Head of caudate nucleus (tissue), 42 donors: ENCODE measurements around the gene HSPA6.
A peak's percentile ranks its signal among the peaks of the same experiment; 100 is the strongest.
"Not testable (repeated sequence)": the region's sequence is repeated elsewhere in the genome, so short reads cannot be mapped to it uniquely, and the experiment has no call there.

Source experiments
- DNase-seq, 42 donors: peaks; one replicate each; pipeline versions ENCODE4 v3.0.0 to v3.0.0-alpha.2; 2020 to 2021; ENCODE audit warnings: mixed read lengths in 7 of 42
- intact Hi-C: fragments of 100-400 bp; cut with DNase I; formaldehyde crosslinking; loops from one replicate; pipeline ENCODE4 v1.15.0; 2022

The HSPA6 gene

GRCh38 chr1:161501234-161501633 is 23.1 kb upstream of the HSPA6 start:
- DNase-seq, result no peak
- intact Hi-C loops, result no loop called here

GRCh38 chr1:161502181-161502580 is 22.2 kb upstream of the HSPA6 start:
- DNase-seq, result no peak
- intact Hi-C loops, result no loop called here

- intact Hi-C loops, result no loop called here
- no peak for DNase-seq
Measured at GRCh38 chr1:161502641-161503393, 21.5 kb upstream of the HSPA6 start.

DNA sequence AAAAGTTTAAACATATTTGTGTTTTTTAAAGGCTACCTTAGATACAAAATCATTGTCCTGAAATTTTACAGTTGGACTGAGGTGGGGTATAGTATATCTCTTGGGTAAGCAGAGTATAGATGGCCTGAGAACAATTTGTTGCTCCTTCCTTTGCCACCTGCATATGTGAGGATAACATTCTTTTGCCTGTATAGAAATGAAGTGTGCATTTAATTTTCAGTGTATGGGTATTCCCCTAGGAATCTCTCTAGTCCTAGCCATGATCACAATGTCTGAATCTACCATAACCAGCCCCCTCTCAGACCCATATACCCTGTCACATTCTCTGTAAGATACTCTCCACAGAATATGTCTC is 21.0 kb upstream of the HSPA6 start:
- DNase-seq, result no peak
- intact Hi-C loops, result no loop called here

GRCh38 chr1:161505686-161506085 is 18.7 kb upstream of the HSPA6 start:
- DNase-seq, result no peak
- intact Hi-C loops, result no loop called here

GRCh38 chr1:161506336-161507223 is 17.8 kb upstream of the HSPA6 start:
- intact Hi-C loops, result no loop called here
- DNase-seq, result peak in 4 of 42 donors; percentile 18 to 52 (median 42)

DNA sequence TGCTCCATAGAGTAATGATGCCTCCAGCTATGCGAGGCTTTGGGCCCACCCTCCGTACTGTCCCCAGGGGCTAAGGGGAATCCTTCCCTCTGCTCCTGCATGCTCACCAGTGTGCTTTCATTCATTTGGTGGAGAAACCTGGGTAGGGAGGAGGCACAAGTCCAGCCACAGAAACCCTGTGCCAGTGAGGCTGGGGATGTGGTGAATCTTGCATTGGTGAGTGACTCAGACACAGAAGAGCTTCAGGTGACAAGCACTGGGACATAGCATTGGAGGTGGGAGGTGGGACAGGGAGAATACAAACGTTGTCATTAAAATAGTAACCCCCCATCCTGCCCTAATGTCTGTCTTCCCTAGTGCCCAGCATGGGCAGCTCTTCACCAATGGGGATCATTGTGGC is 13.9 kb upstream of the HSPA6 start:
- intact Hi-C loops, result no loop called here
- DNase-seq, result no peak

DNA sequence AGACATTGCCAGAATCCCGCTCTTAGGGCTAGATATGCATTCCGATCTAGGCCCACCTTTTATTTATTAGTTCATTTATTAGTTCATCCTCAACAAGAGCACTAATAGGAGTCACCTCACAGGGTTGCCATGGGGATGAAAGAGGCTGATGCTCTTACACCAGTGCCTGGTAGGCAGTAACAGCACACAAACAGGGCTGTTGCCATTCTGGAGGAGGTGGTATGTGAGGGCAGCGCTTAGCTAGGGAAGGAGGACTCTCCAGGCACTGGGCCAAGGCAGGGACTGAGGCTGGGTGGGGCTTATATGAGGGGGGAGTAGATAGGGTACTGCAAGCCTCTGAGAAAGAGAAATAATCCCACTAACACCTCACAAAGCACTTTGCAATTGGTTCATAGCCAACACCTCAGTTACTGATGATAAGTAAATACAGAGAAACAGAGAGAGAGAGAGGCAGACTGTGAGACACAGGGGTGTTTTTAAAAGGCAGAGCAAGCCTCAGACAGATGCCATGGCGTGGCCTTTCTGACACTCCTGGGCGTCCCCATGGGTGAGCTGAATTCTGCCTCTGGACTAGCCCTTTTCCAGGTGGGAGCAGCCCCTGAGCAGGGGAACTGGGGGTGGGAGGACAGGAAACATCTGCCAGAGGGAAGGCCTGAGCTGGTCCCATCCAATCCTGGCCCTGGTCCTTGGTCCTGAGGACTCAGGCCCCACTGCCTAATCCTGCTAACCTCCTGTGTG is 13.2 kb upstream of the HSPA6 start:
- intact Hi-C loops, result no loop called here
- no peak for DNase-seq

- DNase-seq, result no peak
- intact Hi-C loops, result no loop called here
Measured at GRCh38 chr1:161511756-161512060, 12.6 kb upstream of the HSPA6 start.

GRCh38 chr1:161512636-161513447 is 11.5 kb upstream of the HSPA6 start:
- DNase-seq, intact Hi-C loops: not testable (repeated sequence)

GRCh38 chr1:161513448-161513780 is 10.9 kb upstream of the HSPA6 start:
- intact Hi-C loops, DNase-seq: not testable (repeated sequence)

GRCh38 chr1:161513953-161514352 is 10.4 kb upstream of the HSPA6 start:
- intact Hi-C loops, DNase-seq: not testable (repeated sequence)

- DNase-seq, intact Hi-C loops: not testable (repeated sequence)
Measured at GRCh38 chr1:161523041-161523816, 1.1 kb upstream of the HSPA6 start.

- intact Hi-C loops, result not testable (repeated sequence)
- peak in 1 of 42 donors; percentile 39 for DNase-seq
Measured at GRCh38 chr1:161524742-161525291, 477 bp downstream of the HSPA6 start.

GRCh38 chr1:161525321-161525720 is 981 bp downstream of the HSPA6 start:
- intact Hi-C loops, result not testable (repeated sequence)
- DNase-seq, result peak in 2 of 42 donors; percentile 22 to 41

GRCh38 chr1:161525918-161526317 is 1.6 kb downstream of the HSPA6 start:
- intact Hi-C loops, DNase-seq: not testable (repeated sequence)

DNA sequence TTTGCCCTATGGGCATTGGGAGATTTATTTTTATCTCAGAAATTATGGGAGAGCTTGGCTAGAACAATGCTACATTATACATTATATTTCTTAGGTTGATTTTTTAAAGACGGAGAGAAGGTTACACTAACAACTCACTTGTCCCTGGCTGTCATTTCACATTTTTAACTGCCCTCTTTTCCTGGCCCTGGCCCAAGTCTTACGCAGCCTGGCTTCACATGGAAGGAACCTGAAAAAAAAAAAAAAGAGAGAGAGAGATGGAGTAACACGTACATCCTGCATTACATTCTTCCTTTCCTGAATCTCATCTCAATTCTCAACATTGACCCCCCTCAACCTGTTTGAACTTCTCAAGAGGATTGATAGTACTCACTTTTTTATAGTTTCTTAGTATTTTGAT is 4.2 kb downstream of the HSPA6 start:
- intact Hi-C loops, result not testable (repeated sequence)
- DNase-seq, result peak in 1 of 42 donors; percentile 47

DNA sequence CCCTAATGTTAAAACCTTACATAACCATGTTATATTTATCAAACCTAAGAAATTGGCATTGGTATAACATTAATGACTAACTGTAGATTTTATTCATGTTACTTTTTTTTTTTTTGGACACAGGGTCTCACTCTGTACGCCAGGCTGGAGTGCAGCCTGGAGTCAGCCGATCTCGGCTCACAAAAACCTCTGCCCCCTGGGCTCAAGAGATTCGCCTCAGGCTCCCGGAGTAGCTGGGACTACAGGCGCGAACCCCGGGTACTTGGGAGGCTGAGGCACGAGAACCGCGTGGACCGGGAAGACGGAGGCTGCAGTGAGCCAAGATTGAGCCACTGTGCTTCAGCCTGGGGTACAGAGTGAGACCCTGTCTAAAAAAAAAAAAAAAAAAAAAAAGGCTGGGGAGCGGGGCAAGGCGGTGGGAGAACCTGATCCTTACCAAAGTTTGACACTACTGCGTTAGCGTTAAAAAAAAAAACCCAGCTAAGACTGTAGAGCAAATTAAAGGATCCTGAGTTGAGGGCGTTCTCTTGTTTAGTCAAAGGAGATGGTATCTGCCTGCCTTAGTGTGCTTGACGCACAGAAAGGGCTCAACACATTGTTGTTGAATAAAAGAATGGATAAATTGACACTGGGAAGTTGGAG is 5.2 kb downstream of the HSPA6 start:
- intact Hi-C loops, DNase-seq: not testable (repeated sequence)
